IPS-NIHi11 (cell line): Measurements from ENCODE around the gene RNF114.
"Not testable (repeated sequence)": the region's sequence is repeated elsewhere in the genome, so short reads cannot be mapped to it uniquely, and the experiment has no call there.

Experiments
- DNase-seq: peaks from one replicate; pipeline ENCODE4 v3.0.0; 2012; ENCODE audit warnings: mixed read lengths, low spot score

RNF114 gene

GRCh38 chr20:49936153-49937026, at the start of gene RNF114:
RNF114 (plus strand) TSS chr20:49936397; CDS start chr20:49936413, 16 bp downstream.
- DNase-seq, result peak; percentile 99

GRCh38 chr20:49886571-49887213, 49.5 kb upstream of the RNF114 start:
- no peak for DNase-seq

- DNase-seq, result no peak
Observed at GRCh38 chr20:49887251-49888211, 48.7 kb upstream of the RNF114 start.

GRCh38 chr20:49888212-49889000, 47.8 kb upstream of the RNF114 start:
- peak; percentile 87 for DNase-seq

GRCh38 chr20:49889001-49889934, 46.9 kb upstream of the RNF114 start:
- no peak for DNase-seq

- peak; percentile 65 for DNase-seq
Observed at GRCh38 chr20:49889935-49890333, 46.3 kb upstream of the RNF114 start.

GRCh38 chr20:49890471-49891361, 45.5 kb upstream of the RNF114 start:
- DNase-seq, result peak; percentile 54

- DNase-seq, result no peak
Observed at GRCh38 chr20:49891476-49892110, 44.6 kb upstream of the RNF114 start.

GRCh38 chr20:49892260-49892659, 43.9 kb upstream of the RNF114 start:
- DNase-seq, result no peak

GRCh38 chr20:49892817-49893216, 43.4 kb upstream of the RNF114 start:
- no peak for DNase-seq

GRCh38 chr20:49893242-49894072, 42.7 kb upstream of the RNF114 start:
- DNase-seq, result no peak

- DNase-seq, result no peak
Observed at GRCh38 chr20:49894073-49894470, 42.1 kb upstream of the RNF114 start.

GRCh38 chr20:49895474-49896093, 40.6 kb upstream of the RNF114 start:
- not testable (repeated sequence) for DNase-seq

GRCh38 chr20:49896204-49896603, 40.0 kb upstream of the RNF114 start:
- no peak for DNase-seq

GRCh38 chr20:49899541-49900383, 36.4 kb upstream of the RNF114 start:
- DNase-seq, result no peak

- DNase-seq, result no peak
Observed at GRCh38 chr20:49901588-49901987, 34.6 kb upstream of the RNF114 start.
